Neuron (in vitro differentiated cells): ENCODE measurements around the gene ONECUT2.
A peak's percentile ranks its signal among the peaks of the same experiment; 100 is the strongest.

Source experiments
- H2AFZ ChIP-seq: one replicate; pipeline ENCODE4 v1.6.1; 2013; ENCODE audit warnings: low read depth, mild to moderate bottlenecking, inconsistent platforms, low read length, moderate library complexity
- H3K27me3 ChIP-seq: one replicate; pipeline ENCODE4 v1.6.1; 2013; ENCODE audit warnings: low read length; ENCODE audit not compliant: insufficient read depth
- H3K36me3 ChIP-seq: one replicate; pipeline ENCODE4 v1.6.1; 2013; ENCODE audit warnings: low read length; ENCODE audit not compliant: insufficient read depth
- H3K4me1 ChIP-seq: one replicate; pipeline ENCODE4 v1.6.1; 2013; ENCODE audit warnings: low read length; ENCODE audit not compliant: insufficient read depth
- H3K4me3 ChIP-seq: 2 replicates; pipeline ENCODE4 v1.5.1; 2013; ENCODE audit warnings: mild to moderate bottlenecking, low read length, moderate library complexity
- H3K9me3 ChIP-seq: one replicate; pipeline ENCODE4 v1.6.1; 2013; ENCODE audit warnings: low read length

Gene ONECUT2

GRCh38 chr18:57426187-57426586 lies 9.0 kb upstream of the ONECUT2 start:
- Histone ChIP-seq H3K4me3 (no peak overlapping the region), H3K27me3 (peaks cover 66% of the 10 kb centered on the region), H3K4me1 (peaks cover 19% of the 10 kb centered on the region), H3K36me3 (no peaks in the 10 kb centered on the region), H2AFZ (no peak overlapping the region), H3K9me3 (peaks cover 2% of the 10 kb centered on the region)

DNA sequence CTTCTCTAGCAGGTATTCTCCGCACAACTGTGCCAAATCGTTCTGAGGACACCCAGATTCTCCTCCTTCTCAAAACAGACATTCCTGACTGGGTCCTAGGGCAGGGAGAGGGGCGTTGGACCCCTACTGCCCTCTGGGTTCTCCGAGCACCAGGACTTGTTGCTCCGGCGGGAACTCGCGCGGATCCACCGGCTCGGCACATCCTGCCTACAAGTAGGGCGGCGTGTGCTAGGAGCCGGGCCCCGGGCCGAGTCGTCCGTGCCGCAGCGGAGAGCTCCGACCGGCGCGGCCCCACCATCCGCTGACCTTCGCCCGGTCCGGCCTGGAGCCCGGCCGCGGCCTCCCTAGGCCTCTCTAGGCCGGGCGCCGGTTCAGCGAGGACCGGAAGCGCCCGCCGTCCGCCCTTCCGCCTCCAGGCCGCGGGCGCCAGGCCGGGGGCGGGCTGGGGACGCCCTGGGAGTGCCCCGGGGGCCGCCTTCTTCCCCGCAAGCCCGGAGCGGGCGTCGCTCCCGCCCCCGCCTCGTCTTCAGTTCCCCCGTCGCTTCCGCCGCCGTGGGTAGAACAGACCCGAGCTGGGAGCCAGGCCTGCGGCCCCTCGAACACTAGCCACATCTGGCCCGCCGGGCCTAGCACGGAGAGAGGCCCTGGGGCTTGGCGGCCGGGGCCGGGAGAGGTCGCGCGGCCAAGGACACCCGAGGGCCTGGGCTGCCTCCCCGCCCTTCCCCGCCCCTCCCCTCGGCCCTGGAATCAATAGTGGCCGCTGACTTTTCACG lies 7.6 kb upstream of the ONECUT2 start:
- Histone ChIP-seq H3K4me1 (peaks cover 19% of the 10 kb centered on the region), H3K4me3 (no peak overlapping the region), H3K27me3 (peaks cover 77% of the 10 kb centered on the region), H3K36me3 (no peaks in the 10 kb centered on the region), H3K9me3 (peaks cover 2% of the 10 kb centered on the region), H2AFZ (no peak overlapping the region)

- Histone ChIP-seq H3K4me1 (peaks cover 24% of the 10 kb centered on the region), H3K27me3 (peaks cover 86% of the 10 kb centered on the region), H3K4me3 (no peak overlapping the region), H3K9me3 (peaks cover 2% of the 10 kb centered on the region), H2AFZ (no peak overlapping the region), H3K36me3 (no peaks in the 10 kb centered on the region)
These were observed 6.7 kb upstream of the ONECUT2 start for GRCh38 chr18:57428221-57429150.

GRCh38 chr18:57429167-57430078 lies 5.8 kb upstream of the ONECUT2 start:
- H3K36me3 ChIP-seq, result no peaks in the 10 kb centered on the region
- H2AFZ ChIP-seq, result no peak overlapping the region
- H3K4me1 ChIP-seq, result peaks cover 33% of the 10 kb centered on the region
- H3K4me3 ChIP-seq, result no peak overlapping the region
- H3K9me3 ChIP-seq, result peaks cover 2% of the 10 kb centered on the region
- peaks cover 91% of the 10 kb centered on the region for H3K27me3 ChIP-seq

GRCh38 chr18:57430079-57431001 lies 4.8 kb upstream of the ONECUT2 start:
- peaks cover 85% of the 10 kb centered on the region for H3K27me3 ChIP-seq
- no peak overlapping the region for H3K4me3 ChIP-seq
- H3K4me1 ChIP-seq, result peaks cover 36% of the 10 kb centered on the region
- peaks cover 2% of the 10 kb centered on the region for H3K9me3 ChIP-seq
- no peaks in the 10 kb centered on the region for H3K36me3 ChIP-seq
- no peak overlapping the region for H2AFZ ChIP-seq

- Histone ChIP-seq H3K36me3 (no peaks in the 10 kb centered on the region), H3K4me3 (no peak overlapping the region), H3K9me3 (peaks cover 2% of the 10 kb centered on the region), H3K4me1 (peaks cover 38% of the 10 kb centered on the region), H2AFZ (no peak overlapping the region), H3K27me3 (peaks cover 82% of the 10 kb centered on the region)
These were observed 4.2 kb upstream of the ONECUT2 start for GRCh38 chr18:57431002-57431382.

GRCh38 chr18:57431467-57432080 lies 3.6 kb upstream of the ONECUT2 start:
- Histone ChIP-seq H2AFZ (no peak overlapping the region), H3K4me1 (peaks cover 43% of the 10 kb centered on the region), H3K36me3 (no peaks in the 10 kb centered on the region), H3K4me3 (no peak overlapping the region), H3K9me3 (peaks cover 2% of the 10 kb centered on the region), H3K27me3 (peaks cover 83% of the 10 kb centered on the region)

- H3K9me3 ChIP-seq, result no peaks in the 10 kb centered on the region
- no peak overlapping the region for H3K4me3 ChIP-seq
- H3K4me1 ChIP-seq, result peaks cover 45% of the 10 kb centered on the region
- H2AFZ ChIP-seq, result no peak overlapping the region
- H3K36me3 ChIP-seq, result no peaks in the 10 kb centered on the region
- peaks cover 80% of the 10 kb centered on the region for H3K27me3 ChIP-seq
These were observed 3.0 kb upstream of the ONECUT2 start for GRCh38 chr18:57432140-57432539.

DNA sequence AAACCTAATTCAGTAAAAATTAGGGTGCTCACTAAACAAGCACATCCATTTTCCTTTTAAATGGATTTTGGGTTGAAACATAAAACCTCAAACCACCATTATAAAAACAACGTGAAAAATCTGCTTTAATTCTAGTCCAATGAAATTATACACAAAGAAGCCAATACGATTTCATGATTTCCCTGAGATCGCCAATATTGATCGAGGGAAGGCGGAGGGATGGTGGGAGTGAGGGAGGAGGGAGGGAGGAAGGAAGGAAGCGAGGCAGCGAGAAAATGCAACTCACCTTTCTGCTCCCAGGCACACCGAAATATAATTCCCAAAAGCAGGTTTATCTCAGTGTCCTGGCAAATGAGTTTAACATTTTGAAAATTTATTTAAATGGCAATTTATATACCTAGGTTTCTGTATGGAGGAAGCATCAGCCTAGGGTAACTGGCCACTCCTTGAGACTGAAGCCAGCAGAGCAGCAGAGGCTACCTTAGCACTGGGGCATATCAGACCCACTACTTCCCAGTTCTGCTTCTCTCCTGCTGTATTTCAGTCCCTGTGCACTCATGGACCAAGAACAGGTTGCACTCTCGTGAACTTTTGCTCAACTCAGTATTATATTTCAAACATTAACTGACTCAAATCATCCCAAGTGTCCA lies 2.3 kb upstream of the ONECUT2 start:
- no peaks in the 10 kb centered on the region for H3K36me3 ChIP-seq

DNA sequence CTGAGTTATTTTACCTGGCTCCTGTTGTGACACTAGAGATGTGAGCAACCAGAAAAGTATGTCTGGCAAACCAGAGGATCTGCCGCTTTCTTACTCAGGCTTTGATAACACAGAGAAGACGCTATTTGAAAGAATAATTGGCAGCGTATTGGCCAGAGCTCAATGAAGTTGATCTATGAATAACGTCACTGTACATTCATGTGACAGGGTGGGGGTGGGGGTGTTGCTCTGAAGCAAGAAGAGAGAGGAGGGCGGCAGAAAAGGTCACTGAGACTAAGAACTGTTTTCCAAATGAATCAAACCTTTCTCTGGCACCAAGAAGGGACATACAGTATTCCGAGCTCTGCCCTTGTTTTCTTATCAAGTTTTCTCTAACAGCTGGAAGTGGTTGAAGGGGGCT lies 1.7 kb upstream of the ONECUT2 start:
- no peak overlapping the region for H2AFZ ChIP-seq
- no peak overlapping the region for H3K4me3 ChIP-seq
- H3K36me3 ChIP-seq, result no peaks in the 10 kb centered on the region
- no peaks in the 10 kb centered on the region for H3K9me3 ChIP-seq
- H3K4me1 ChIP-seq, result peaks cover 56% of the 10 kb centered on the region
- H3K27me3 ChIP-seq, result peaks cover 72% of the 10 kb centered on the region

More for the DNA sequence above, 2.3 kb upstream of the ONECUT2 start:
- Histone ChIP-seq H3K9me3 (no peaks in the 10 kb centered on the region), H3K27me3 (peaks cover 77% of the 10 kb centered on the region), H3K4me1 (peaks cover 51% of the 10 kb centered on the region), H3K4me3 (no peak overlapping the region), H2AFZ (no peak overlapping the region)

GRCh38 chr18:57433934-57434535 lies 1.1 kb upstream of the ONECUT2 start:
- Histone ChIP-seq H3K4me1 (peaks cover 57% of the 10 kb centered on the region), H3K36me3 (no peaks in the 10 kb centered on the region), H3K27me3 (peaks cover 66% of the 10 kb centered on the region), H3K4me3 (peak overlapping the region; percentile 75), H3K9me3 (no peaks in the 10 kb centered on the region), H2AFZ (peak overlapping the region; percentile 91)
